Fibroblast of lung (primary cell): ENCODE data around the gene HNRNPM.

Experiments used
- EZH2 ChIP-seq: IDR thresholded peaks from 2 replicates; pipeline ENCODE4 v1.5.1; 2012; ENCODE audit warnings: low read length, control low read depth, mild to moderate bottlenecking; ENCODE audit errors: missing control alignments
- TF ChIP-seq, protein P1 (sequence below), 2 donors: IDR thresholded peaks in 1 of 2; conservative IDR thresholded peaks in 1 of 2; 1 replicate in 1 of 2; 2 replicates in 1 of 2; pipeline ENCODE4 v1.5.1; 2011 to 2012; ENCODE audit warnings: low read length in 2 of 2, control low read depth in 1 of 2, inconsistent platforms in 1 of 2, low read depth in 1 of 2, mild to moderate bottlenecking in 1 of 2

DNA sequence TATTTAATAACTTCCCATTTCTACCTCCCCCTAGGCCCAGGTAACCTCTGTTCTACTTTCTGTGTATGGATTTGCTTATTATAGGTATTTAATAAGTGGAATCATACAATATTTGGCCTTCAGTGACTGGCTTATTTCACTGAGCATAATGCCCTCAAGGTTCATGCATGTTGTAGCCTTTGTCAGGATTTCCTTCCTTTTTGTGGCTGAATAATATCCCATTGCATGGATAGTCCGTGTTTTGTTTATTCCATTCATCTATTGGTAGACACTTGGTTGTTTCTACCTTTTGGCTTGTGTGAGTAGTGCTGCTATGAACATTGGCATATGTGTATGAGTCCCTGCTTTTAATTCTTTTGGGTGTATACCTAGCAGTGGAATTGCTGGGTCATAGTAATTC, 9.4 kb downstream of the HNRNPM start:
- TF ChIP-seq, protein P1, sequence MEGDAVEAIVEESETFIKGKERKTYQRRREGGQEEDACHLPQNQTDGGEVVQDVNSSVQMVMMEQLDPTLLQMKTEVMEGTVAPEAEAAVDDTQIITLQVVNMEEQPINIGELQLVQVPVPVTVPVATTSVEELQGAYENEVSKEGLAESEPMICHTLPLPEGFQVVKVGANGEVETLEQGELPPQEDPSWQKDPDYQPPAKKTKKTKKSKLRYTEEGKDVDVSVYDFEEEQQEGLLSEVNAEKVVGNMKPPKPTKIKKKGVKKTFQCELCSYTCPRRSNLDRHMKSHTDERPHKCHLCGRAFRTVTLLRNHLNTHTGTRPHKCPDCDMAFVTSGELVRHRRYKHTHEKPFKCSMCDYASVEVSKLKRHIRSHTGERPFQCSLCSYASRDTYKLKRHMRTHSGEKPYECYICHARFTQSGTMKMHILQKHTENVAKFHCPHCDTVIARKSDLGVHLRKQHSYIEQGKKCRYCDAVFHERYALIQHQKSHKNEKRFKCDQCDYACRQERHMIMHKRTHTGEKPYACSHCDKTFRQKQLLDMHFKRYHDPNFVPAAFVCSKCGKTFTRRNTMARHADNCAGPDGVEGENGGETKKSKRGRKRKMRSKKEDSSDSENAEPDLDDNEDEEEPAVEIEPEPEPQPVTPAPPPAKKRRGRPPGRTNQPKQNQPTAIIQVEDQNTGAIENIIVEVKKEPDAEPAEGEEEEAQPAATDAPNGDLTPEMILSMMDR (conservative IDR thresholded peaks at IDR 0.05 in 1 of 2, IDR thresholded peaks at IDR 0.05 in 1 of 2; ENCODE audit: low read depth in 1 of 2, low read length in 2 of 2), result no peak
- TF ChIP-seq EZH2, result no peak
